Measurements from ENCODE around the gene FAM240A.

The FAM240A gene

DNA sequence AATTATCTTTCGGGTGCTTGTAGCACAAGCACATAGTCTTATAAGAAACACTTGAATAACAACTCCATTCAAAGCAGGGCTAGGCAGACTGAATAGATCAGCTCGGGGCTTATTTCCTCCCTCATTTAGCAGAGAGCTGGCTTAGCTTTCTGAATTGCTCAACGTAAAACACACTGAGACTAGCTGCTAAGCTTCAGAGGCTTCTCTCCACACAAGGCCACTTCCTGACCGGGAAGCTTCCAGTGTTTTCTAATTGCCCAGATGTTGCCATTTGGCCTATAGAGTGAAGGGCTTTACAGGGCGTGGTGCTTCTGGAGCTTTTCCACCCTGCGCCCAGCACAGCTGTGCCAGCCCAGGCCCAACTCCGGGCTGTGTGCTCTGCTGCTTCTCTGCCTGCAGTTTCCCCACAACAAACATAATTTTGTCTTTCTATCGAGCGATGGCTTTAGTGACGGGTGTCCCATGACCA lies 16.6 kb downstream of the FAM240A start:
- DNase-seq, result no peak

DNA sequence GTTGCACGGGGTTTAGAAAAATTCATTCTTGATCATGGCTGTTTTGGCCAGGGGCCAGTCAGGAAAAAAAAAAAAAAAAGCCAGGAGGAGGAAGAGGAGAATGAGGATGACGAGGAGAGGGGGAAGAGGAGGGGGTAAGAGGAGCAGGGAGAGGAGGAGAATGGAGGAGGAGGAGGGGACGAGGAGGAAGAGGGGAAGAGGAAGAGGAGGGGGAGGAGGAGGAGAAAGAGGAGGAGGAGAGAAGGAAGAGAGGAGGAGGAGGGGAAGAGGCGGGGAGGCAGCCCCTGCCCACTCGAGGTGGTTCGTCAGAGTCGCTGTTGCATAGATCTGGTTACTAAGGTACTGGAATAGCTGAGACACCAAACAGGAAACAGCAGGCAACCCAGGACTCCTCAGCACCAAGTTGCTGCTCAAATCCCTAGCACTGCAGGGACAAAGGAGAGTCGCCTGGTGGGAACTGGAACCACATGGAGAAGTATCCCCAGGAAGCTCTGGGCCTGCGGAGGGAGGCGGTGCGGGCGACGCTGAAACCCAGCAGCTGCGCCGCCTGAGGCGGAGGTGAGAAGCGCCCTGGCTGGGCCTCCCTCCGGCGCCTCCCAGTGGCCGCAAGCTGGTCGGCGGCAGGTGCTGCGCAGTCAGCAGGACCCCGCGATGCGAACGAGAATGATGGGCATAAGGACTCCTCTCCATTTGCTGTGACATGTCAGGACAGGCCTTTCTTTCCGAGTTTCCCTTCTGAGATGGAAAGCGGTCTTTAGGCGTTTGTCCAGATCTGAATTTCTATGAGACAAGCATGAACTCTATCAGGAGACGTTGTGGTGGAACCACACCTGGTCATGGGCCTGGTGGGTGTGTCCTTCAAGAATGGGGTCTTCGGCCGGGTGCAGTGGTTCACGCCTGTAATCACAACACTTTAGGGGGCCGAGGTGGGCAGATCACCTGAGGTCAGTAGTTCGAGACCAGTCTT lies 17.5 kb downstream of the FAM240A start:
- DNase-seq, result peak; percentile 91

GRCh38 chr3:46632792-46633191 lies 20.5 kb downstream of the FAM240A start:
- DNase-seq, result no peak

DNA sequence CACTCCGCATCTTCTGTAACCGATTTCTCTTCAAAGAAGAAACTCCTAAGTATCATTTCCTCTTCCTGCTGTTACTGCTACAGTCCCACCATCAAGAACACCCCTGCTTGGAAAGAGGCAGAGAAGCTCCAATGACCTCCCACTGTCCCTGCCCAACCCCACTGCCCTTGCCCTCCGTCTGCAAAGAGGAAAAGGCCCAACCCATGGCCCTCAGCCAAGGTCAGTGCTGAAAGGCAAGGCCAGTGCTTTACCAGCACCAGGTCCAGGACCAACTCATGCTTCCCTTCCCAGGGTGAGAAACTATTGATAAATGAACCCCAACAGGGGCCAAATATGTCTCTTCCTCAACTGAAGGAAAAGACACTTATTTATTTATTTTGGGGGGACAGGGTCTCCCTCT lies 22.5 kb downstream of the FAM240A start:
- no peak for DNase-seq

DNA sequence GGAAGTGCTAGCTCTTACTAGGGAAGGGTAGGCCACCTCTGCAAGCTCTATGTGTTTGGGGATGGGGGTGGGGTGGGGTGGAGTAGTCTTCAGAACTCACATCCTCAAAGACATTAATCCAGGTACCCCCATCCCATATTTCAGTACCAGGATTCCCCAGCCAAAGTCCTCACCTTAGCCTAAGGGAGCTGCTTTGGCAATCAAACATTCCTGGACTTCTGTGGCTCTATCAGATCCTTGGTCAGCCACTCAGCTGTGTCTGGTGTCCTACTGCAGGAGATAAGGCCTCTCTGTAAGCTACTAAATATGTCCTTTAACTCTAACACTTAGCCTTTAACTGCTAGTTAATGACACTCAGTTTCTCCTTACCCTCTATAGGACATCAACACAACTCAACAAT lies 26.9 kb downstream of the FAM240A start:
- DNase-seq, result no peak

GRCh38 chr3:46640927-46641326 lies 28.6 kb downstream of the FAM240A start:
- no peak for DNase-seq

- no peak for DNase-seq
Measured at GRCh38 chr3:46642971-46643370, 30.6 kb downstream of the FAM240A start.

DNA sequence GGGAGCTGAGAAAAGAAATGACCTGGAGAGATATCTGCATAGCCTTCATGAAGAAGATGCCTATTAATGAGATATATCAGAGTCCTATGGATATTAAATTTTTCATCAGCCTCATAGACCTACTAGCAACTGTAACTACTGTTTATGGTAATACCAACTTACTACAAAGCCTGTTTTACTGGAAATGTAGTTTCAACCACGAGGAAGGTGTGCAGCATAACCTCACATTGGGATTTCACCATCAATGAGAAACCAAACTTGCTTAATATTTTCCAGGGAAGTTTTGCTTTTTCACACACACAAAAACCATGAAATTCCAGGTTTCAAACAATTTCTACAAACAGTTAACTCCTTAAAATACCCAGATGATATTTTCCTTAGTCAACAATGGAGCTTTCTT lies 31.4 kb downstream of the FAM240A start:
- DNase-seq, result no peak

DNA sequence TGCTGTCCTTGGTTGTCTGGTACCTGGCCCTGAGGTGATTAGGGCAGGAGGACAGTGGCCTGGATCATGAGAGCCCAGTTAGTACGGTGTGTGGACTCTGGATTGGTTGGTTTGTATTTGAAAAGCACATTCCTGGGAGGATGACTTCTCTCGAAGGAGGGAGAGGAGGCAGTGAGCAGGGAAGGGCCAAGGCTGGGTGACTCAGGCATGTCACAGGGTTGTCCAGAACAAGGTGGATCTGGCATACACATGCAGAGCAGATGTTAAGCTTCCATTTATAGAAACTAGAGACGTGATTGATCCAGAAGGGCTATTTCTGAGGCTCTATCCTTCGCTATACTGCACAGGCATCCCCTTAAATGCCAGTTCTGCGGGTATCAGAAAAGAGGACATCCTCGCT lies 34.4 kb downstream of the FAM240A start:
- DNase-seq, result no peak

GRCh38 chr3:46648096-46648495 lies 35.8 kb downstream of the FAM240A start:
- DNase-seq, result no peak

DNA sequence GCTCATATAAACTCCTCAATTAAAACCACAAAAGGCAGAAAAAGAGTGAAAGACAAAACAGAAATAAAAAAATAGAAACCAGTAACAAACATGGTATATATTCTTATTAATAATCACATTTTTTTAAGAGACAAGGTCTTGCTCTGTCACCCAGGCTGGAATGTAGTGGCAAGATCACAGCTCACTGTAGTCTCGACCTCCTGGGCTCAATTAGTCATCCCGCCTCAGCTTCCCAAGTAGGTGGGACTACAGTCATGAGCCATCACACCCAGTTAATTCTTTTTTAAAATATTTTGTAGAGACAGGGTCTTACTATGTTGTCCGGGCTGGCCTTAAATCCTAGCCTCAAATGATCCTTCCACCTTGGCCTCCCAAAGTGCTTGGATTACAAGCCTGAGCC lies 37.1 kb downstream of the FAM240A start:
- DNase-seq, result no peak

GRCh38 chr3:46651084-46651483 lies 38.8 kb downstream of the FAM240A start:
- no peak for DNase-seq

GRCh38 chr3:46655271-46655670 lies 42.9 kb downstream of the FAM240A start:
- DNase-seq, result no peak

- no peak for DNase-seq
Measured at GRCh38 chr3:46656778-46657556, 44.6 kb downstream of the FAM240A start.

DNA sequence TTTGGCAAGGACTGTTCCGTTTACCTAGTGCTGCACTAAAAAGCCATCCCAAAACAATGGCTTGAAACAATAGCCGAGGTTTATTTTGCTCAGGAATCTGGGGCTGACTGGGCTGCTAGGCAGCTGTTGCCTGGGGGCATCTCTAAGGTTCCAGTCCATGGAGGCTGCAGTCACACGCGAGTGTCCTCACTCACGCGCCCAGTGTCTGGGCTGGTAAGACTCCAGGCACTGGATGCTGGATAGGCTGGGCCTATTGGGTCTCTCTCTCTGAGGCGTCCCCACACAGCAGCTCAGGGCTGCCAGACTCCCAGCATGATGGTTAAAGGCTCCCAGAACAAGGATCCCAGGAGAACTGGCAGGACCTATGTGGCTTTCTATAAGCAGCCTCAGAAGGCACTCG lies 47.0 kb downstream of the FAM240A start:
- DNase-seq, result peak; percentile 50

GRCh38 chr3:46660003-46660402 lies 47.7 kb downstream of the FAM240A start:
- peak; percentile 43 for DNase-seq

- peak; percentile 41 for DNase-seq
Measured at GRCh38 chr3:46660543-46661523, 48.5 kb downstream of the FAM240A start.

DNA sequence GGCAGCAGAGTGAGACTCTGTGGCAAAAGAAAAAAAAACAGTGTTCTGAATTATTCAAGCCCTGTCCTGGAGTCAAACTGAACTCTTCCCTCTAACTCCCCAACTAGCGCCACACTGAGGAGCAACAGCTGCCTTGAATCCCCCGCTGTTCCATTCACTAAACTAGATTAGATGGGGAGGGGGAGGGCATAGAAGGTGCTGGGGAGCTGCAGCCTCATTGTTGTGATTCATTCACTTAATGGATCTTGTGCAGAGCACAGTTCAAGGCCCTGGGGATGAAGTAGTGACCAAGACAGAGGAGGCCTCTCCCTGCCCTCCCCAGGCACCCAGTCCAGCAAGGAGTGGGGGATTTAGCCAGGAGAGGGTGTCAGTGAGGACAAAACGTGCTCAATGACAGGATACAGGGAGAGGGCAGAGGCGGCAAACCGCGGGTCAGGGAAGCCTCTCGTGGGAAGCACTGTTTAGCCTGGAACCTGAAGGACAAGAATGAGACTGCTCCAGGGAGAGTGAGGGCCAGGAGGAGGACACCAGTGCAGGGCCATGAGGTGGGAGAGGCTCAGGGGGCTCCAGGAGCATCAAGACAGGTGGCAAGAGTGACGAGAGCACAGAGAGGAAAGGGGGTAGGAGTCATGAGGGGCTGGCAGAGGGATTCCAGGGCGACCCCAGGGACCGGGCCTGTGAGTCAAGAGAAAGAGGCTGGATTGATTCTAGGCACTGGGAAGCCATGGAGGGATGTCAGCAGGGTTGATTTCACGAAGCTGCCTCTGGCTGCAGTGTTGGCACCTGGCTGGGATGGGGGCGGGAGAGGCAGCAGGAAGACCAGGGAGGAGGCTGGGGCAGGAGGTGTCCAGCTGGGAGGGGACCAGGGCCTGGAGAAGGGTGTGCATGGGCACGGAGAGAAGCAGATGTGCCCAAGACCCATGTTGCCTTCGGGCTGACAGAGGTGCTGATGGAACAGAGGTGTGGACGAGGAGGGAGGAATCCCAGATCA lies 49.7 kb downstream of the FAM240A start:
- DNase-seq, result no peak

GRCh38 chr3:46662771-46663551 lies 50.6 kb downstream of the FAM240A start:
- peak; percentile 36 for DNase-seq

DNA sequence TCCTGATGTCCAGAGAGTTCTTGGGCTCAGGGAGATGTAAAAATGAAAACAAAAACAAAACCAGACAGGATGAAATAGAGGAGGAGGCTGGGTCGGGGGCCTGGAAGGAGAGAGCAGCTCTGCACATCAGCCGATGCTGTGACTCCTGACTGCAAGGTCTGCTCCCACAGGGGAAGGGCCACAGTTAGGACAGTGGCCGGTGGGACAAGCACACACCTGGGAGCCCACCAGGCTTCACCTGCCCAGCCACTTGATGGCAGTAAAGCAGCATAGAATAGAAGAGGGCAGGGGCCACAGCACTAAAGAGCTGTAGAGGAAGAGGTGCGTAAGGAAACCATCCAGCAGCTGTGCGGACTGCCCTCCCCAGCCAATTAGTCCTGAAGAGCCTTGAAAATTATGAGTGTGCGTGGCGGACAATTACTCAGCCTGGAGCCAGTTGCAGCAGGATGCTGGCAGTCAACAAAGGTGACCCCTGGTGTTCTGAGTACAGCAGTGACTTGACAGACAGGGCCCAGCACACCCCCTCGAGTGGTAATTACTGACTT lies 51.3 kb downstream of the FAM240A start:
- peak; percentile 54 for DNase-seq
